OCI-LY3 (cell line): ENCODE results near the gene LIPT2.

Experiments used
- H2AFZ ChIP-seq: fragments of 200-600, 300-600 bp; shearing (Covaris generic); 2 replicates; pipeline ENCODE4 v1.6.0; 2014; ENCODE audit warnings: antibody characterized with exemption, low read depth, low read length
- H3K27ac ChIP-seq: fragments of 200-600, 300-600 bp; sonication (generic); 2 replicates; pipeline ENCODE4 v1.5.1; 2014; ENCODE audit warnings: mild to moderate bottlenecking, low read length, moderate library complexity, mixed read lengths
- H3K27me3 ChIP-seq: fragments of 200-600, 300-600 bp; sonication (generic); 2 replicates; pipeline ENCODE4 v1.6.1; 2014; ENCODE audit warnings: low read depth, low read length, mixed read lengths
- H3K36me3 ChIP-seq: fragments of 200-600, 300-600 bp; sonication (generic); replicated peaks from 2 replicates; pipeline ENCODE3; 2014; ENCODE audit warnings: low read depth, low read length, mixed read lengths
- H3K4me1 ChIP-seq: fragments of 300-600, 200-600 bp; sonication (generic); 2 replicates; pipeline ENCODE4 v1.6.1; 2014; ENCODE audit warnings: low read length, mixed read lengths
- H3K4me2 ChIP-seq: fragments of 200-600, 300-600 bp; sonication (generic); 2 replicates; pipeline ENCODE4 v1.6.1; 2014; ENCODE audit warnings: low read length, mixed read lengths
- H3K4me3 ChIP-seq: fragments of 300-600, 200-600 bp; sonication (generic); 2 replicates; pipeline ENCODE4 v1.5.1; 2014; ENCODE audit warnings: antibody characterized with exemption, mild to moderate bottlenecking, low read length, moderate library complexity
- H3K79me2 ChIP-seq: fragments of 300-600, 200-600 bp; shearing (Covaris generic); 2 replicates; pipeline ENCODE4 v1.6.1; 2014; ENCODE audit warnings: mild to moderate bottlenecking, low read length, mixed read lengths
- H3K9ac ChIP-seq: fragments of 300-600, 200-600 bp; shearing (Covaris generic); 2 replicates; pipeline ENCODE4 v1.6.0; 2014; ENCODE audit warnings: mild to moderate bottlenecking, low read length, moderate library complexity
- H3K9me3 ChIP-seq: fragments of 200-600, 300-600 bp; shearing (Covaris generic); 2 replicates; pipeline ENCODE4 v1.6.1; 2014; ENCODE audit warnings: low read length, mixed read lengths; ENCODE audit not compliant: insufficient read depth
- H4K20me1 ChIP-seq: fragments of 200-600, 300-600 bp; sonication (generic); 2 replicates; pipeline ENCODE4 v1.6.1; 2016; ENCODE audit warnings: low read length, mixed read lengths; ENCODE audit not compliant: insufficient read depth
- CTCF ChIP-seq: fragments of 200-600, 300-600 bp; sonication (generic); IDR thresholded peaks from 2 replicates; pipeline ENCODE4 v1.5.1; 2014; ENCODE audit warnings: antibody characterized with exemption, low read length, low read depth
- EZH2phosphoT487 ChIP-seq: fragments of 200-600 bp; shearing (Covaris generic); IDR thresholded peaks from 2 replicates; pipeline ENCODE4 v1.6.1; 2018; ENCODE audit warnings: antibody characterized with exemption, mixed run types, low read depth

LIPT2 gene

GRCh38 chr11:74457356-74457755 lies 36.2 kb downstream of the LIPT2 start:
- H3K79me2 ChIP-seq, result no peaks in the 10 kb centered on the region
- H3K9ac ChIP-seq, result no peak overlapping the region
- H3K9me3 ChIP-seq, result no peaks in the 10 kb centered on the region
- H2AFZ ChIP-seq, result no peak overlapping the region
- no peak overlapping the region for H3K4me2 ChIP-seq
- no peak overlapping the region for H3K27ac ChIP-seq
- no peaks in the 10 kb centered on the region for H3K4me1 ChIP-seq
- no peaks in the 10 kb centered on the region for H3K36me3 ChIP-seq
- TF ChIP-seq CTCF (no peak), EZH2phosphoT487 (no peak)
- H3K4me3 ChIP-seq, result no peak overlapping the region
- H3K27me3 ChIP-seq, result no peaks in the 10 kb centered on the region
- no peaks in the 10 kb centered on the region for H4K20me1 ChIP-seq

- TF ChIP-seq CTCF, result peak; percentile 94
- no peak for TF ChIP-seq EZH2phosphoT487
- Histone ChIP-seq H3K9me3 (no peaks in the 10 kb centered on the region), H3K4me2 (peak overlapping the region; percentile 20; the same call in 1 of the 2 replicates), H3K4me1 (peaks cover 8% of the 10 kb centered on the region), H4K20me1 (no peaks in the 10 kb centered on the region), H2AFZ (no peak overlapping the region), H3K36me3 (no peaks in the 10 kb centered on the region), H3K4me3 (no peak overlapping the region), H3K9ac (no peak overlapping the region), H3K27ac (no peak overlapping the region), H3K79me2 (no peaks in the 10 kb centered on the region), H3K27me3 (no peaks in the 10 kb centered on the region)
Observed at GRCh38 chr11:74453373-74453975, 40.0 kb downstream of the LIPT2 start.

- Histone ChIP-seq H3K9ac (no peak overlapping the region), H3K4me3 (no peak overlapping the region), H3K27me3 (no peaks in the 10 kb centered on the region), H3K9me3 (no peaks in the 10 kb centered on the region), H3K79me2 (no peaks in the 10 kb centered on the region), H2AFZ (no peak overlapping the region), H3K4me2 (no peak overlapping the region), H3K4me1 (peaks cover 8% of the 10 kb centered on the region), H4K20me1 (no peaks in the 10 kb centered on the region), H3K36me3 (no peaks in the 10 kb centered on the region), H3K27ac (no peak overlapping the region)
- no peak for TF ChIP-seq CTCF
- TF ChIP-seq EZH2phosphoT487, result no peak
Observed at GRCh38 chr11:74452366-74452765, 41.2 kb downstream of the LIPT2 start.

GRCh38 chr11:74450318-74450717 lies 43.2 kb downstream of the LIPT2 start:
- Histone ChIP-seq H2AFZ (no peak overlapping the region), H3K27ac (no peak overlapping the region), H3K4me3 (no peak overlapping the region), H3K9ac (no peak overlapping the region), H3K9me3 (no peaks in the 10 kb centered on the region), H4K20me1 (no peaks in the 10 kb centered on the region), H3K4me2 (no peak overlapping the region), H3K4me1 (peaks cover 8% of the 10 kb centered on the region), H3K36me3 (no peaks in the 10 kb centered on the region), H3K27me3 (no peaks in the 10 kb centered on the region), H3K79me2 (no peaks in the 10 kb centered on the region)
- TF ChIP-seq CTCF, result no peak
- TF ChIP-seq EZH2phosphoT487, result no peak
